Measurements from ENCODE around the gene GZF1. TPM values are rescaled to one million over a fixed set of nuclear protein-coding genes. Genes with fewer than 3 reads are reported as not detected.

GZF1 gene
- total RNA-seq, 1 experiment from 2014 or later = 17.0 TPM

GRCh38 chr20:23358563-23358906 is 3.4 kb upstream of the GZF1 start:
- no peak overlapping the region for H2AK5ac ChIP-seq (ENCODE audit: insufficient read length, low read length)
- TF ChIP-seq CTCF (conservative IDR thresholded peaks at IDR 0.05) = no peak
- no peaks in the 10 kb centered on the region; the same call in 1 of the 2 replicates for H3K4me1 ChIP-seq (ENCODE audit: insufficient read depth, low read length)
- no peak overlapping the region for H3K14ac ChIP-seq (ENCODE audit: insufficient read depth, low read length)
- no peak overlapping the region for H4K91ac ChIP-seq (ENCODE audit: insufficient read length, low read depth, low read length)
- no peak overlapping the region for H2BK12ac ChIP-seq (ENCODE audit: insufficient read length, low read depth, low read length)
- no peaks in the 10 kb centered on the region for H3K9me3 ChIP-seq (ENCODE audit: control insufficient read depth, low read depth, low read length)
- no peaks in the 10 kb centered on the region for H3K27me3 ChIP-seq (ENCODE audit: insufficient read depth, low read length)
- no peak overlapping the region for H3K9ac ChIP-seq (ENCODE audit: extremely low read depth, insufficient read length, low read length)
- H3K56ac ChIP-seq (ENCODE audit: insufficient read length, low read depth, low read length) = no peak overlapping the region
- no peak overlapping the region for H3K23ac ChIP-seq (ENCODE audit: insufficient read length, low read depth, low read length)
- H3K4me3 Mint-ChIP-seq = peak overlapping the region; percentile 49 to 74; a peak in 4 of 5 replicates
- no peak overlapping the region for H4K8ac ChIP-seq (replicated peaks; ENCODE audit: insufficient read length, low read depth, low read length)
- no peak for DNase-seq
- no CpG with 5 or more reads among the region's 6 CpGs for WGBS (ENCODE audit: extremely low coverage, insufficient read length, low lambda C conversion rate)
- H3K27me3 Mint-ChIP-seq (ENCODE audit: low read depth) = no peaks in the 10 kb centered on the region
- H2BK20ac ChIP-seq (ENCODE audit: low read depth, low read length, poor library complexity, severe bottlenecking) = no peak overlapping the region
- no peak overlapping the region for H2BK5ac ChIP-seq (ENCODE audit: insufficient read length, low read length)
- peaks cover 2% of the 10 kb centered on the region for H3K79me1 ChIP-seq (ENCODE audit: insufficient read depth, low read depth, low read length, poor library complexity, severe bottlenecking)
- no peaks in the 10 kb centered on the region for H4K20me1 ChIP-seq (ENCODE audit: control insufficient read depth, insufficient read depth, insufficient read length)
- H3K4me2 ChIP-seq (ENCODE audit: insufficient read depth, insufficient read length, low read length) = peak overlapping the region; percentile 18
- no peak overlapping the region for H4K5ac ChIP-seq (ENCODE audit: insufficient read length, low read depth, low read length)
- no peak overlapping the region for H3K4ac ChIP-seq (ENCODE audit: low read depth, low read length)
- no peak overlapping the region for H3T11ph ChIP-seq (ENCODE audit: low read length)
- no peak overlapping the region for H3K27ac ChIP-seq (ENCODE audit: insufficient read length, low read depth, low read length)
- no peaks in the 10 kb centered on the region; a peak in 1 of 5 replicates for H3K9me3 Mint-ChIP-seq
- no peak overlapping the region for H2AFZ ChIP-seq (ENCODE audit: low read length)
- H2BK120ac ChIP-seq (ENCODE audit: low read depth, low read length, poor library complexity, severe bottlenecking) = no peak overlapping the region
- H3K27ac Mint-ChIP-seq = peak overlapping the region in 2 of 3 experiments; percentile 58 to 94; a peak in 2 of 7 replicates
- peaks cover 5 to 16% (median 9%) of the 10 kb centered on the region in 3 experiments; a peak in 6 of 7 replicates for H3K36me3 Mint-ChIP-seq (ENCODE audit: insufficient read depth in 1 of 3, low read depth in 3 of 3)
- peaks cover 26% of the 10 kb centered on the region in 2 experiments for H3K4me1 Mint-ChIP-seq
- peaks cover 13% of the 10 kb centered on the region for H3K23me2 ChIP-seq (ENCODE audit: insufficient read length, low read depth, low read length, poor library complexity, severe bottlenecking)
- H3K79me2 ChIP-seq (ENCODE audit: insufficient read depth, low read length) = peaks cover 4% of the 10 kb centered on the region; the same call in 1 of the 2 replicates
- H2BK15ac ChIP-seq (ENCODE audit: low read depth, low read length) = no peak overlapping the region
- H3K18ac ChIP-seq (ENCODE audit: insufficient read length, low read depth, low read length) = no peak overlapping the region
